HCT116 (cell line): ENCODE data around the gene TBXAS1. TPM values are rescaled to one million over a fixed set of nuclear protein-coding genes. Genes with fewer than 3 reads are reported as not detected.

ENCODE experiments used
- ATAC-seq: fragments of 200-7000 bp; cut with Tn5 transposase; 2 replicates; pipeline ENCODE4 v1.9.1; 2020; ENCODE audit warnings: mild to moderate bottlenecking, moderate library complexity
- BruUV-seq: library from RNA; stranded (reverse); fragments of 400-500 nt; replicated peaks from 2 replicates; lab custom pipeline; 2021; lab: Mats Ljungman, UMichigan
- CTCF ChIA-PET: fragments of 300-600 bp; sonication (Branson Sonifier 250); formaldehyde crosslinking; loops from one replicate; lab custom pipeline; 2021; ENCODE audit warnings: antibody characterized with exemption; lab: Charles Lee
- POLR2A ChIA-PET: fragments of 300-600, 350-600 bp; sonication (Branson Sonifier 250); formaldehyde crosslinking; loops from one replicate; lab custom pipeline; 2021; ENCODE audit warnings: antibody characterized with exemption; lab: Charles Lee
- RAD21 ChIA-PET, 2 experiments: fragments of 300-600 bp; sonication (Branson Sonifier 250); formaldehyde crosslinking; loops; one replicate each; lab custom pipeline; 2023; ENCODE audit warnings: low total read pairs in 2 of 2; ENCODE audit not compliant: uncharacterized antibody in 2 of 2, unreplicated experiment in 2 of 2, low non-redundant PET in 1 of 2; lab: Charles Lee
- DNase-seq: peaks from one replicate; pipeline ENCODE4 v3.0.0-alpha.2; 2010; ENCODE audit warnings: low read depth, low spot score
- H2AFZ ChIP-seq: fragments of 200-600 bp; shearing (Covaris generic), sonication (generic); 2 replicates; pipeline ENCODE4 v1.6.1; 2017; ENCODE audit warnings: low read depth, mixed run types, mixed read lengths, antibody characterized with exemption, low read length; ENCODE audit not compliant: poor library complexity, severe bottlenecking
- H3K27ac ChIP-seq: 2 replicates; pipeline ENCODE4 v1.5.1; 2012; ENCODE audit warnings: low read depth, low read length
- H3K27me3 ChIP-seq: fragments of 200-600 bp; sonication (generic); 2 replicates; pipeline ENCODE4 v1.6.1; 2016; ENCODE audit warnings: mixed run types, low read length, mixed read lengths; ENCODE audit not compliant: insufficient read depth
- H3K36me3 ChIP-seq, 2 experiments: fragments of 200-500 bp in 1 of 2; fragments of 200-600 bp in 1 of 2; sonication (Bioruptor generic) in 1 of 2; sonication (generic) in 1 of 2; 2 replicates each; pipeline versions ENCODE4 v1.5.1 to v1.6.1; 2014 to 2016; ENCODE audit warnings: low read length in 2 of 2, inconsistent platforms in 1 of 2, mixed read lengths in 1 of 2, mixed run types in 1 of 2; ENCODE audit not compliant: insufficient read depth in 2 of 2, control insufficient read depth in 1 of 2
- H3K4me1 ChIP-seq, 2 experiments: fragments of 200-600 bp in 1 of 2; sonication (generic) in 1 of 2; 2 replicates each; pipeline versions ENCODE4 v1.5.1 to v1.6.1; 2012 to 2017; ENCODE audit warnings: low read length in 2 of 2, inconsistent platforms in 1 of 2, mild to moderate bottlenecking in 1 of 2, mixed read lengths in 1 of 2, mixed run types in 1 of 2, moderate library complexity in 1 of 2; ENCODE audit not compliant: insufficient read depth in 2 of 2, control insufficient read depth in 1 of 2
- H3K4me2 ChIP-seq: fragments of 200-600 bp; sonication (generic); 2 replicates; pipeline ENCODE4 v1.6.1; 2017; ENCODE audit warnings: mixed run types, low read length, mixed read lengths
- H3K4me3 ChIP-seq, 2 experiments: fragments of 200-600 bp in 1 of 2; sonication (generic) in 1 of 2; replicated peaks in 1 of 2; 2 replicates each; pipeline ENCODE4 v1.5.1; 2011 to 2016; ENCODE audit warnings: low read length in 2 of 2, control low read depth in 1 of 2, low read depth in 1 of 2, mild to moderate bottlenecking in 1 of 2, mixed read lengths in 1 of 2, mixed run types in 1 of 2
- H3K79me2 ChIP-seq: fragments of 200-600 bp; sonication (generic); 2 replicates; pipeline ENCODE4 v1.6.1; 2017; ENCODE audit warnings: mild to moderate bottlenecking, mixed run types, low read length, moderate library complexity, mixed read lengths; ENCODE audit not compliant: insufficient read depth
- H3K9ac ChIP-seq: fragments of 200-600 bp; sonication (generic); 2 replicates; pipeline ENCODE4 v1.6.1; 2016; ENCODE audit warnings: low read length, mixed read lengths
- H3K9me2 ChIP-seq: fragments of 200-600 bp; sonication (generic), shearing (Covaris generic); 2 replicates; pipeline ENCODE4 v1.6.1; 2017; ENCODE audit warnings: mixed run types, mild to moderate bottlenecking, moderate library complexity; ENCODE audit not compliant: insufficient read depth
- H3K9me3 ChIP-seq, 2 experiments: fragments of 200-500 bp in 1 of 2; fragments of 200-600 bp in 1 of 2; sonication (Bioruptor generic) in 1 of 2; sonication (generic) in 1 of 2; 2 replicates each; pipeline ENCODE4 v1.6.1; 2014 to 2017; ENCODE audit warnings: low read length in 2 of 2, mixed read lengths in 2 of 2, inconsistent platforms in 1 of 2, low read depth in 1 of 2, mild to moderate bottlenecking in 1 of 2, mixed run types in 1 of 2, moderate library complexity in 1 of 2; ENCODE audit not compliant: control insufficient read depth in 1 of 2, insufficient read depth in 1 of 2
- H4K20me1 ChIP-seq: fragments of 200-600 bp; sonication (generic), shearing (Covaris generic); 2 replicates; pipeline ENCODE4 v1.6.1; 2017; ENCODE audit warnings: mixed run types, mild to moderate bottlenecking, moderate library complexity; ENCODE audit not compliant: insufficient read depth
- EZH2 ChIP-seq: fragments of 200-600 bp; sonication (generic); IDR thresholded peaks from 2 replicates; pipeline ENCODE4 v1.6.1; 2017; ENCODE audit warnings: antibody characterized with exemption, mixed run types
- JUND ChIP-seq: IDR thresholded peaks from 2 replicates; pipeline ENCODE4 v1.6.1; 2012
- REST ChIP-seq: IDR thresholded peaks from 2 replicates; pipeline ENCODE4 v1.6.1; 2012; ENCODE audit warnings: low read depth
- SRF ChIP-seq: IDR thresholded peaks from 2 replicates; pipeline ENCODE4 v1.6.1; 2012; ENCODE audit warnings: low read depth
- intact Hi-C: fragments of 100-400 bp; cut with micrococcal nuclease; formaldehyde crosslinking; loops from 2 replicates; pipeline ENCODE4 v1.10.0; 2022
- total RNA-seq: library from RNA; stranded (reverse); gene quantifications from one replicate; pipeline ENCODE4 v1.2.1, GENCODE V29; 2021; ENCODE audit not compliant: unreplicated experiment

The TBXAS1 gene
- total RNA-seq, 1 experiment from 2014 or later, result 1.4 TPM

- no peak for TF ChIP-seq REST
- TF ChIP-seq EZH2, result no peak
- no peak for TF ChIP-seq SRF
- TF ChIP-seq, all 23 proteins: peak for 0
Observed at GRCh38 chr7:139808846-139809442, 20.1 kb upstream of the TBXAS1 start (continued).

DNA sequence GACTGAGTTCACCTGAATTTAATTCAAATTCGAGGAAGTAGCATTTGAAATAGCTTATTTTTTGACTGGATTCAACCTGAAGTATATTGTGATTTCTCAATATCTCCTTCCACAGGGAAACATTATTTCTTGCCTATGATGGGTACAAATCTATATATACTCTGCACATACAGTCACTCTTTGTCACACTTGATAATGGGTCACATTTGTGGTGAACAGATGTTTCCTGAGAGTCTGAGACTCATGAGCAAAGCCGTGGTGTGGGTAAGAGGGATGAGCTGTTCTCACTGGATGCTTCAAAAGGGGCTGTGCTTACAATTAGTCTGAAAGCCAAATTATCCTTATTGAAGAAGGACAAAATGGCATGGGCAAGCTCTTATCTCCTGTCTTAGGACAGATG lies 18.0 kb upstream of the TBXAS1 start:
- no peak for ATAC-seq

More for the DNA sequence above, 18.0 kb upstream of the TBXAS1 start:
- H3K9me3 ChIP-seq, result no peaks in the 10 kb centered on the region
- no peaks in the 10 kb centered on the region for H3K79me2 ChIP-seq
- no peak overlapping the region for H3K9ac ChIP-seq
- BruUV-seq, result no TSS peak
- no peaks in the 10 kb centered on the region for H3K27me3 ChIP-seq
- TF ChIP-seq JUND, result no peak
- no peak for TF ChIP-seq EZH2
- no peaks in the 10 kb centered on the region for H3K36me3 ChIP-seq
- no peak overlapping the region for H3K27ac ChIP-seq
- H2AFZ ChIP-seq, result no peak overlapping the region
- RAD21 ChIA-PET, result no interaction called here
- H3K4me2 ChIP-seq, result no peak overlapping the region
- intact Hi-C loops, result no loop called here
- H3K4me3 ChIP-seq, result no peak overlapping the region
- no peak for DNase-seq
- H3K4me1 ChIP-seq, result no peaks in the 10 kb centered on the region
- POLR2A ChIA-PET, result no interaction called here
- CTCF ChIA-PET, result no interaction called here
- no peaks in the 10 kb centered on the region for H4K20me1 ChIP-seq
- H3K9me2 ChIP-seq, result no peaks in the 10 kb centered on the region
